ENCODE results near the gene SMDT1. TPM values are rescaled to one million over a fixed set of nuclear protein-coding genes. Genes with fewer than 3 reads are reported as not detected.
A peak's percentile ranks its signal among the peaks of the same experiment; 100 is the strongest.

SMDT1 gene
- total RNA-seq, 2 donors from 2014 or later, result 145 to 148 TPM

- ATAC-seq (no peak), DNase-seq (peak in 1 of 2 donors; percentile 8)
- intact Hi-C loops (cut with DNase I, micrococcal nuclease), result no loop called here
These were observed 52.1 kb downstream of the SMDT1 start for GRCh38 chr22:42131562-42131961.

GRCh38 chr22:42132457-42132856 lies 53.0 kb downstream of the SMDT1 start:
- intact Hi-C loops (cut with DNase I, micrococcal nuclease), result no loop called here
- DNase-seq (no peak), ATAC-seq (no peak)

Other genes starting within 250 kb of the SMDT1 start
- gene SREBF2, start 246.6 kb upstream of the SMDT1 start, total RNA-seq, result 100 to 1,000 TPM; 172 to 215 TPM
- not detected for gene SHISA8, start 164.6 kb upstream of the SMDT1 start, total RNA-seq
- gene TNFRSF13C, start 152.9 kb upstream of the SMDT1 start, total RNA-seq, result 1 to 10 TPM; 1.2 to 1.5 TPM
- 10 to 100 TPM in 1 of 2 donors, 1 to 10 TPM in 1; 7.5 to 16.4 TPM for gene CENPM, start 132.5 kb upstream of the SMDT1 start, total RNA-seq
- gene SEPTIN3, start 110.3 kb upstream of the SMDT1 start, total RNA-seq, result under 1 TPM; 0.43 to 0.56 TPM
- 1 to 10 TPM; 1.3 to 2.1 TPM for gene WBP2NL, start 80.9 kb upstream of the SMDT1 start, total RNA-seq
- gene NAGA, start 8.9 kb upstream of the SMDT1 start, total RNA-seq, result 10 to 100 TPM; 38.3 to 38.5 TPM
- gene PHETA2, start 5.5 kb upstream of the SMDT1 start, total RNA-seq, result 10 to 100 TPM; 12.9 to 13.9 TPM
- gene NDUFA6, start 11.1 kb downstream of the SMDT1 start, total RNA-seq, result 100 to 1,000 TPM in 1 of 2 donors, 10 to 100 TPM in 1; 96.2 to 125 TPM
- 1 to 10 TPM; 2.0 to 3.9 TPM for gene CYP2D6, start 51.1 kb downstream of the SMDT1 start, total RNA-seq
- 10 to 100 TPM; 49.4 to 54.9 TPM for gene TCF20, start 191.0 kb downstream of the SMDT1 start, total RNA-seq

All from left colon (tissue), 2 donors.